Measurements from ENCODE around the gene FRMPD4. TPM values are rescaled to one million over a fixed set of nuclear protein-coding genes. Genes with fewer than 3 reads are reported as not detected.

The FRMPD4 gene
- total and polyA plus RNA-seq, 10 donors: not detected

GRCh38 chrX:12118134-12118533, 20.1 kb upstream of the FRMPD4 start:
- H3K4me1 ChIP-seq: no peaks in the 10 kb centered on the region
- DNase-seq: no peak
- no peak overlapping the region for H3K27ac ChIP-seq
- H3K4me3 ChIP-seq: no peak overlapping the region
- no peaks in the 10 kb centered on the region for H3K27me3 ChIP-seq (replicated peaks in 1 of 7)
- no peaks in the 10 kb centered on the region for H3K9me3 ChIP-seq
- 61 to 87% (median 75%) methylated on average over 3 of the region's 3 CpGs for WGBS, 5 donors
- intact Hi-C loops (cut with DNase I; ENCODE audit: low total_unique reads): no loop called here
- no peaks in the 10 kb centered on the region for H3K36me3 ChIP-seq
- no peak for TF ChIP-seq POLR2A (IDR thresholded peaks at IDR 0.05)

GRCh38 chrX:12128017-12128416, 10.3 kb upstream of the FRMPD4 start:
- no peaks in the 10 kb centered on the region for H3K36me3 ChIP-seq

GRCh38 chrX:12137951-12138360, 317 bp upstream of the FRMPD4 start:
- intact Hi-C loops (cut with DNase I; ENCODE audit: low total_unique reads): no loop called here
- no peaks in the 10 kb centered on the region for H3K4me1 ChIP-seq
- H3K27ac ChIP-seq: no peak overlapping the region
- 0 to 21% (median 3%) methylated on average over 5 to 24 of the region's 24 CpGs for WGBS, 5 donors
- DNase-seq: no peak
- no peaks in the 10 kb centered on the region for H3K36me3 ChIP-seq
- no peak for TF ChIP-seq POLR2AphosphoS5 (IDR thresholded peaks at IDR 0.05)
- no peak for TF ChIP-seq POLR2A (IDR thresholded peaks at IDR 0.05)
- TF ChIP-seq CTCF (IDR thresholded peaks at IDR 0.05 in 8 of 11, conservative IDR thresholded peaks at IDR 0.05 in 3 of 11): no peak
- peak overlapping the region in 2 of 8 donors; percentile 10 to 27 for H3K4me3 ChIP-seq
- H3K27me3 ChIP-seq (replicated peaks in 1 of 7): peaks cover 0 to 46% (median 16%) of the 10 kb centered on the region in 7 donors
- H3K9me3 ChIP-seq: no peaks in the 10 kb centered on the region

More at GRCh38 chrX:12128017-12128416, 10.3 kb upstream of the FRMPD4 start:
- Histone ChIP-seq H3K27ac (no peak overlapping the region), H3K4me1 (no peaks in the 10 kb centered on the region), H3K9me3 (peaks cover 4 to 39% (median 18%) of the 10 kb centered on the region in 8 donors), H3K27me3 (replicated peaks in 1 of 7) (no peaks in the 10 kb centered on the region), H3K4me3 (no peak overlapping the region)
- TF ChIP-seq POLR2AphosphoS5 (IDR thresholded peaks at IDR 0.05): no peak
- no peak for DNase-seq
- intact Hi-C loops (cut with DNase I; ENCODE audit: low total_unique reads): no loop called here
- 84 to 89% (median 87%) methylated on average over 3 of the region's 3 CpGs; no CpG with 5 or more reads in 1 of the 5 donors for WGBS, 5 donors

- intact Hi-C loops (cut with DNase I; ENCODE audit: low total_unique reads): no loop called here
- no peak for DNase-seq
- peaks cover 0 to 46% (median 16%) of the 10 kb centered on the region in 7 donors for H3K27me3 ChIP-seq (replicated peaks in 1 of 7)
- no peaks in the 10 kb centered on the region for H3K9me3 ChIP-seq
- no peak overlapping the region for H3K27ac ChIP-seq
- TF ChIP-seq POLR2AphosphoS5 (IDR thresholded peaks at IDR 0.05): no peak
- TF ChIP-seq CTCF (IDR thresholded peaks at IDR 0.05 in 8 of 11, conservative IDR thresholded peaks at IDR 0.05 in 3 of 11): no peak
- TF ChIP-seq POLR2A (IDR thresholded peaks at IDR 0.05): no peak
- no peaks in the 10 kb centered on the region for H3K4me1 ChIP-seq
- H3K4me3 ChIP-seq: no peak overlapping the region
- WGBS, 5 donors: 54 to 72% (median 63%) methylated on average over 4 of the region's 4 CpGs
- no peaks in the 10 kb centered on the region for H3K36me3 ChIP-seq
Observed at GRCh38 chrX:12139934-12140611, 1.8 kb downstream of the FRMPD4 start.

GRCh38 chrX:12141511-12141910, 3.2 kb downstream of the FRMPD4 start:
- H3K9me3 ChIP-seq: no peaks in the 10 kb centered on the region
- TF ChIP-seq CTCF (IDR thresholded peaks at IDR 0.05 in 8 of 11, conservative IDR thresholded peaks at IDR 0.05 in 3 of 11): no peak
- no peak for TF ChIP-seq POLR2AphosphoS5 (IDR thresholded peaks at IDR 0.05)
- no peak for TF ChIP-seq POLR2A (IDR thresholded peaks at IDR 0.05)
- no peaks in the 10 kb centered on the region for H3K36me3 ChIP-seq
- H3K27me3 ChIP-seq (replicated peaks in 1 of 7): peaks cover 0 to 36% (median 16%) of the 10 kb centered on the region in 7 donors
- H3K4me1 ChIP-seq: no peaks in the 10 kb centered on the region
- H3K4me3 ChIP-seq: no peak overlapping the region
- WGBS, 5 donors: 63 to 88% (median 71%) methylated on average over 3 of the region's 3 CpGs
- no peak overlapping the region for H3K27ac ChIP-seq
- intact Hi-C loops (cut with DNase I; ENCODE audit: low total_unique reads): no loop called here
- DNase-seq: no peak
